Hepatocyte (in vitro differentiated cells): Measurements from ENCODE around the gene CRX.

ENCODE experiments used
- EZH2 ChIP-seq: fragments of 200-600 bp; sonication (generic); IDR thresholded peaks from 2 replicates; pipeline ENCODE4 v1.6.1; 2016; ENCODE audit warnings: antibody characterized with exemption, mild to moderate bottlenecking, borderline replicate concordance
- EZH2phosphoT487 ChIP-seq: fragments of 200-600 bp; sonication (generic); IDR thresholded peaks from one replicate; pipeline ENCODE4 v1.6.1; 2018; ENCODE audit warnings: antibody characterized with exemption, mild to moderate bottlenecking, low read depth, moderate library complexity; ENCODE audit not compliant: unreplicated experiment, severe bottlenecking
- TF ChIP-seq, protein P1 (sequence below): fragments of 200-600 bp; sonication (generic); IDR thresholded peaks from 2 replicates; pipeline ENCODE4 v1.5.1; 2016; ENCODE audit warnings: antibody characterized with exemption, mild to moderate bottlenecking; ENCODE audit not compliant: poor library complexity

DNA sequence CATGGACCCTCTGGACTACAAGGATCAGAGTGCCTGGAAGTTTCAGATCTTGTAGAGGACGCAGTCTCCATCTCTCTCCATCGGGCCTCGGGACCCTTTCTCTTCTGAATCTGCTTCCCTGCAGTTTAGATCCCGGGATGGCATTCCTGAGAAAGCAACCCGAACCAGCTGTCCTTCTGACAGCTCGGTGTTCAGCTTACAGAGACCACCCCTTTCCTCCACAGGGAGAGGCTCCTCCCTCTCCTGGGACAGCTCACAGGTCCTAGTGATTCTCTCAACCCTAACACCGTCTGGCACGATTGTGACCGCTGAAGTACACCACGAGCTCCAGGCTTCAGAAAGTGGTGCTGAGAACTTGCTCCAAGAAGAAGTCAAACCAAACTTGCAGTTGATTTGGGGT, 18.2 kb downstream of the CRX start:
- TF ChIP-seq EZH2 = no peak
- TF ChIP-seq, protein P1, sequence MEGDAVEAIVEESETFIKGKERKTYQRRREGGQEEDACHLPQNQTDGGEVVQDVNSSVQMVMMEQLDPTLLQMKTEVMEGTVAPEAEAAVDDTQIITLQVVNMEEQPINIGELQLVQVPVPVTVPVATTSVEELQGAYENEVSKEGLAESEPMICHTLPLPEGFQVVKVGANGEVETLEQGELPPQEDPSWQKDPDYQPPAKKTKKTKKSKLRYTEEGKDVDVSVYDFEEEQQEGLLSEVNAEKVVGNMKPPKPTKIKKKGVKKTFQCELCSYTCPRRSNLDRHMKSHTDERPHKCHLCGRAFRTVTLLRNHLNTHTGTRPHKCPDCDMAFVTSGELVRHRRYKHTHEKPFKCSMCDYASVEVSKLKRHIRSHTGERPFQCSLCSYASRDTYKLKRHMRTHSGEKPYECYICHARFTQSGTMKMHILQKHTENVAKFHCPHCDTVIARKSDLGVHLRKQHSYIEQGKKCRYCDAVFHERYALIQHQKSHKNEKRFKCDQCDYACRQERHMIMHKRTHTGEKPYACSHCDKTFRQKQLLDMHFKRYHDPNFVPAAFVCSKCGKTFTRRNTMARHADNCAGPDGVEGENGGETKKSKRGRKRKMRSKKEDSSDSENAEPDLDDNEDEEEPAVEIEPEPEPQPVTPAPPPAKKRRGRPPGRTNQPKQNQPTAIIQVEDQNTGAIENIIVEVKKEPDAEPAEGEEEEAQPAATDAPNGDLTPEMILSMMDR = no peak
- TF ChIP-seq EZH2phosphoT487 = no peak
